Measurements from ENCODE around the gene WNK2.

Gene WNK2

DNA sequence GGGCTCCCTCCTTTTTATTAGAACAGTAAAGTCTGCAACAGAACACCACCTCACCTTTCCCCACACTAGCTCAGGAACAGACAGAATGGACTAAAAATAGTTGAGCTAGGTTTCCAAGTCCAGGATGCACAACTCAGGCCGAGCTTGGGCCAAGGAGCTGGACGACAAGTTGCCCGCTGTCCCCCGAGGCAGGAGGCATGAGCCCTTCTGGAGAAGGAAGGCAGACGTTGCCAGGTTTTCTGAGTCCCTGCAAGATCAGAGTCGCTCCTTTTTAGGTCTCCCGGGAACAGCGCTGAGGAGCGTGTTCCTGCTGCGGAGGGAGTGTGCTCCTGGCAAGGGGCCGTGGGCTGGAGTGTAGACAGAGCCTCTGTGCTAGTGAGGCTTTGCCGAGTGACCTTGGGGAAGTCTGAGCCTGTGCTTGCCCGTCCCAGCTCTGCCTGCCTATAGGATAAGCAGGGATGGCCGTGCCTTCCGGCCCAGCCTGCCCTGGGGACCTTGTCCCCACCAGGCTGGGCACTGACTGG is 121.6 kb downstream of the WNK2 start:
- ChIA-PET POLR2A (ENCODE audit: low non-redundant PET) (interaction anchor here (0.6 kb wide), 1 partner anchor 197 kb away, joined by 3 read pairs; no protein-coding TSS in a partner anchor), CTCF (interaction anchor here (0.6 to 4.0 kb wide), 26 partner anchors 9 to 585 kb away, joined by 3 to 29 read pairs (median 4); partner anchors contain the start of gene WNK2)
- no peak for DNase-seq (ENCODE audit: low spot score)
- H3K27ac ChIP-seq, result no peak overlapping the region
- TF ChIP-seq, protein P1, sequence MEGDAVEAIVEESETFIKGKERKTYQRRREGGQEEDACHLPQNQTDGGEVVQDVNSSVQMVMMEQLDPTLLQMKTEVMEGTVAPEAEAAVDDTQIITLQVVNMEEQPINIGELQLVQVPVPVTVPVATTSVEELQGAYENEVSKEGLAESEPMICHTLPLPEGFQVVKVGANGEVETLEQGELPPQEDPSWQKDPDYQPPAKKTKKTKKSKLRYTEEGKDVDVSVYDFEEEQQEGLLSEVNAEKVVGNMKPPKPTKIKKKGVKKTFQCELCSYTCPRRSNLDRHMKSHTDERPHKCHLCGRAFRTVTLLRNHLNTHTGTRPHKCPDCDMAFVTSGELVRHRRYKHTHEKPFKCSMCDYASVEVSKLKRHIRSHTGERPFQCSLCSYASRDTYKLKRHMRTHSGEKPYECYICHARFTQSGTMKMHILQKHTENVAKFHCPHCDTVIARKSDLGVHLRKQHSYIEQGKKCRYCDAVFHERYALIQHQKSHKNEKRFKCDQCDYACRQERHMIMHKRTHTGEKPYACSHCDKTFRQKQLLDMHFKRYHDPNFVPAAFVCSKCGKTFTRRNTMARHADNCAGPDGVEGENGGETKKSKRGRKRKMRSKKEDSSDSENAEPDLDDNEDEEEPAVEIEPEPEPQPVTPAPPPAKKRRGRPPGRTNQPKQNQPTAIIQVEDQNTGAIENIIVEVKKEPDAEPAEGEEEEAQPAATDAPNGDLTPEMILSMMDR (conservative IDR thresholded peaks at IDR 0.05; ENCODE audit: low read depth), result no peak

DNA sequence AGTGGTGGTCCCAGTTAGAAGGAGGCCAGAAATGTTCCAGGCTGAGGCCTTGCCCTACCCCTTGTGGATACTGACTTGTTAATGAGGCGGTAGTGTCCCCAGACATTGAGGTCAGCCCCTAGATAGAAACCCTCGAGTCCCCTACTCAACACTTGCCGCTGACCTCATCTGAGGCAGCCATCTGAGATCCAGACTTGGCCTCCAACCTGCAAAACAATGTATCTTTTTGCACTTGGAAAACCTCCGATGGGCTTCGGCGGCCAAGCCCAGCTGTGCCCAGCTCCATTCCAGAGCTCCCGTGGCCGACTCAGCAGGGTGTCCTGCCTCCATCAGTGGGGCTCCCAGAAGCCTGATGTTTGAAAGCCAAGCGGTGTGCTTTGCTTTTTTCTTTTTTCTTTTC is 122.1 kb downstream of the WNK2 start:
- H3K27ac ChIP-seq, result no peak overlapping the region
- ChIA-PET POLR2A (ENCODE audit: low non-redundant PET) (no interaction called here), CTCF (interaction anchor here (0.6 to 4.0 kb wide), 7 partner anchors 73 to 303 kb away, joined by 4 to 29 read pairs (median 7); no protein-coding TSS in a partner anchor)
- no peak for DNase-seq (ENCODE audit: low spot score)
- TF ChIP-seq, protein P1 (conservative IDR thresholded peaks at IDR 0.05; ENCODE audit: low read depth), result no peak

DNA sequence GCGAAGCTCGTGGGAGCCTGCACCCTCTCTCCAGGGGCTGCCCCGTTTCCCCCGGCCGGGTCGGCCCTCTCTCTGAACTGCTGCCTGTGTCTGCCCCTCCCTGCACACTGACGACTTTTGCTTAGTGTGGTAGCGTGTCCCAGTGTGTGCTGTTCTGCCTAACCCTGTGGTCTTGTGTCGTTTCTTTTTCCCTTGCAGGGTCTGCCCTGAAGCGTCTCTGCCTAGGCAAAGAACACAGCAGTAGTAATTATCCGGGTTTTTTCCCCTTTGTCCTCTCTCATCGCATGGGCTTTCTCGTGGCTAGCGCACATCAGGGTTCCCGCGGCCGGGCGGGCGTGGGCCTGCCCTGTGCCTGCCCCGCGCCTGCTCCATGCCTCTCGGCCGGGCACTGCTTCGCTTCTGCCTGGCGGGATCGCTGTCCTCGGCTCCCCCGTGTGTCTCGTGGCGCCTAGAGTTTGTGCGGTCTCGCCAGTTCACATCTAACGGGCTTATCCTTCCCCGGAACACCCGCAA is 122.7 kb downstream of the WNK2 start:
- POLR2A ChIA-PET (ENCODE audit: low non-redundant PET), result no interaction called here
- DNase-seq (ENCODE audit: low spot score), result no peak
- H3K27ac ChIP-seq, result no peak overlapping the region
- CTCF ChIA-PET, result interaction anchor here (0.6 kb wide), 1 partner anchor 74 kb away, joined by 4 read pairs; no protein-coding TSS in a partner anchor
- TF ChIP-seq, protein P1 (conservative IDR thresholded peaks at IDR 0.05; ENCODE audit: low read depth), result no peak

DNA sequence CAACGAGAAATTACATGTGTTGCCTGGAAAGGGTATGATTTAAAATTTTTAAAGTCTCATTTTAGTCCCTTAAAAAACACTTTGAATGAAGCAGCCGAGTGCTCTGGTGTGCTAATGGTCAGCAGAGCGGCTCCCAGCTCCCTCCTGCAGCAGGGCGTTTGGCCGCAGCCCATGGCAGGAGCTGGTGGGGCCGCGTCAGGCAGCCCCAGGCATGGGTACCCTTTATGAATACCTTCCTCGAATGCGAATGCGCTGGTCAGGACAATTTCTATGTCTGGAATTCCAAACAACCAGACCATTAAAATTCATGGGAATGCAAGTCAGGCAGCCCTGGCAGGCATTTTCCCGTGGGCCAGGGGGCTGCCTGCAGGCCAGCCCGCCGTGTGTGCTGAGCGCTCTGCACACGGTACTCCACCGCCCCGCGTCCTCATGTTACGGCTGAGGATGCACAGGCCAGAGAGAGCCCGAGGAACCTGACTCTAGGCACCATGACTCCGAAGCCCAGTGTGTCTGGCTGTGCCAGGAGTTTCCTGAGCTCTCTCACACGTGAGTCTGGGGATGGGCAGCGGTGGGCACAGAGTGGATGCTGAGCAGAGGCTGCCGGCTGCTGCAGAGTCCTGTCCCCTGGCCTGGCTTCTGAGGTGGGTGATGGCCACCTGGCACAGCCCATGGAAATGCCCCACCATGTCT is 123.7 kb downstream of the WNK2 start:
- CTCF ChIA-PET, result interaction anchor here (0.5 to 1.5 kb wide), 3 partner anchors 115 to 198 kb away, joined by 3 read pairs; no protein-coding TSS in a partner anchor
- TF ChIP-seq, protein P1 (conservative IDR thresholded peaks at IDR 0.05; ENCODE audit: low read depth), result no peak
- no peak overlapping the region for H3K27ac ChIP-seq
- POLR2A ChIA-PET (ENCODE audit: low non-redundant PET), result no interaction called here
- no peak for DNase-seq (ENCODE audit: low spot score)

DNA sequence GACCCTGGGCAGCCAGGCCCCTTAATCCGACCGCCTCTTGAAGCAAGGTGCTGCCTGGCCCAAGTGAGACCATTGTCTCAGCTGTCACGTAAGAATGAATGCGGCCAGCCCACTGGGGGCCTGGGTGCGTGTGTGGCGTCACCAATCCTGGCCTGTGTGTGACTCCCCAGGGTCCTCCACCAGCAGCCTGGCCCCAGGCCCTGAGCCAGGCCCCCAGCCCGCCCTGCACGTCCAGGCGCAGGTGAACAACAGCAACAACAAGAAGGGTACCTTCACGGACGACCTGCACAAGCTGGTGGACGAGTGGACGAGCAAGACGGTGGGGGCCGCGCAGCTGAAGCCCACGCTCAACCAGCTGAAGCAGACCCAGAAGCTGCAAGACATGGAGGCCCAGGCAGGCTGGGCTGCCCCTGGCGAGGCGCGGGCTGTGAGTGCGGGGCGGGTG is 124.2 kb downstream of the WNK2 start:
- TF ChIP-seq, protein P1 (conservative IDR thresholded peaks at IDR 0.05; ENCODE audit: low read depth), result no peak
- ChIA-PET CTCF (interaction anchor here (1.5 kb wide), 1 partner anchor 154 kb away, joined by 3 read pairs; no protein-coding TSS in a partner anchor), POLR2A (ENCODE audit: low non-redundant PET) (no interaction called here)
- DNase-seq (ENCODE audit: low spot score), result no peak
- no peak overlapping the region for H3K27ac ChIP-seq

DNA sequence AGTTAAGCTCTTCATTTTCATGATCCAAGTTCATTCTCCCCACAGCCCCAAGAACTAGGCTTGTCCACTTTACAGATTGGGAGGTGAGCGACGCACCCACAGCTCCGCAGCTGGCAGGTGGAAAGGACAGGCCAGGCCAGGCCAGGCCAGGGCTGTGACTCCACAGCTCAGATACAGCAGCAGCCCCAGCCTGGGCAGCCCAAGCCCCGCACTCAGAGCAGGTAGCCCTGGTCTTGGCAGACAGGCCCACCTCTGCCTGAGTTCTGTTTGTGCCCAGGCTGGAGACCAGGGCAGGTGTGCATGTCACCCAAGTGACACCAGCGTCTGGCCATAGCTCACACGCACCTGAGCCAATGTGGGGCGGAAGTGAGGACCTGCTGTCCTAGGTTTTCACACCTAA is 124.7 kb downstream of the WNK2 start:
- TF ChIP-seq, protein P1 (conservative IDR thresholded peaks at IDR 0.05; ENCODE audit: low read depth), result no peak
- H3K27ac ChIP-seq, result no peak overlapping the region
- CTCF ChIA-PET, result interaction anchor here (1.5 kb wide), 1 partner anchor 155 kb away, joined by 3 read pairs; no protein-coding TSS in a partner anchor
- DNase-seq (ENCODE audit: low spot score), result no peak
- POLR2A ChIA-PET (ENCODE audit: low non-redundant PET), result no interaction called here

Measured in RWPE1 (cell line).